Stimulated activated CD8-positive, alpha-beta memory T cell treated with anti-CD3 and anti-CD28 coated beads, Interleukin-2, amount 100 ng/mL, for 1 hour (primary cell): ENCODE measurements around the gene TMEM220.
"Not testable (repeated sequence)": the region's sequence is repeated elsewhere in the genome, so short reads cannot be mapped to it uniquely, and the experiment has no call there.

ENCODE experiments used
- DNase-seq, 2 donors: peaks; one replicate each; pipeline ENCODE4 v3.0.0-alpha.2; 2020; ENCODE audit warnings: low read depth in 2 of 2

The TMEM220 gene

GRCh38 chr17:10728331-10728892 lies 1.4 kb downstream of the TMEM220 start:
- no peak for DNase-seq

GRCh38 chr17:10727192-10727591 lies 2.6 kb downstream of the TMEM220 start:
- DNase-seq: no peak

- no peak for DNase-seq
Observed at GRCh38 chr17:10726196-10726595, 3.6 kb downstream of the TMEM220 start.

- DNase-seq: no peak
Observed at GRCh38 chr17:10725262-10725661, 4.6 kb downstream of the TMEM220 start.

GRCh38 chr17:10724546-10725195 lies 5.2 kb downstream of the TMEM220 start:
- DNase-seq: no peak

- no peak for DNase-seq
Observed at GRCh38 chr17:10718547-10718946, 11.3 kb downstream of the TMEM220 start.

GRCh38 chr17:10716218-10716617 lies 13.6 kb downstream of the TMEM220 start:
- no peak for DNase-seq

- DNase-seq: no peak
Observed at GRCh38 chr17:10713318-10713717, 16.5 kb downstream of the TMEM220 start.

GRCh38 chr17:10705727-10706126 lies 24.1 kb downstream of the TMEM220 start:
- no peak for DNase-seq

GRCh38 chr17:10702574-10702973 lies 27.2 kb downstream of the TMEM220 start:
- DNase-seq: no peak

- no peak for DNase-seq
Observed at GRCh38 chr17:10699856-10700255, 30.0 kb downstream of the TMEM220 start.

- no peak for DNase-seq
Observed at GRCh38 chr17:10698096-10698818, 31.6 kb downstream of the TMEM220 start.

GRCh38 chr17:10697092-10698081 lies 32.4 kb downstream of the TMEM220 start, which contains the start of the genes ADPRM and SCO1:
Gene ADPRM (plus strand): TSS chr17:10697594. CDS start chr17:10704927, 7,333 bp downstream.
Gene SCO1 (minus strand): TSS chr17:10697533. CDS start chr17:10697507, 26 bp downstream.
- DNase-seq: peak; percentile 76 to 83

GRCh38 chr17:10695875-10696407 lies 33.9 kb downstream of the TMEM220 start:
- not testable (repeated sequence) for DNase-seq

GRCh38 chr17:10687499-10687898 lies 42.3 kb downstream of the TMEM220 start:
- DNase-seq: no peak

- no peak for DNase-seq
Observed at GRCh38 chr17:10683853-10684252, 46.0 kb downstream of the TMEM220 start.

- DNase-seq: no peak
Observed at GRCh38 chr17:10681866-10682446, 47.9 kb downstream of the TMEM220 start.

- DNase-seq: no peak
Observed at GRCh38 chr17:10674704-10675103, 55.1 kb downstream of the TMEM220 start.

- DNase-seq: no peak
Observed at GRCh38 chr17:10673312-10673711, 56.5 kb downstream of the TMEM220 start.

- no peak for DNase-seq
Observed at GRCh38 chr17:10668775-10669174, 61.0 kb downstream of the TMEM220 start.

GRCh38 chr17:10666906-10667305 lies 62.9 kb downstream of the TMEM220 start:
- no peak for DNase-seq
